ENCODE results near the gene RNF7.
A peak's percentile ranks its signal among the peaks of the same experiment; 100 is the strongest.

RNF7 gene

GRCh38 chr3:141737678-141738021, 448 bp upstream of the RNF7 start:
- Histone ChIP-seq H3K9me3 (ENCODE audit: insufficient read depth, low read length, severe bottlenecking) (no peaks in the 10 kb centered on the region), H3K27me3 (ENCODE audit: insufficient read depth, low read length, poor library complexity) (no peaks in the 10 kb centered on the region), H3K36me3 (ENCODE audit: insufficient read depth, low read length) (peaks cover 22% of the 10 kb centered on the region), H4K20me1 (ENCODE audit: insufficient read depth, low read length) (peaks cover 6% of the 10 kb centered on the region; the same call in 1 of the 2 replicates), H3K79me2 (ENCODE audit: insufficient read depth, low read length) (peaks cover 44% of the 10 kb centered on the region), H2AFZ (ENCODE audit: low read depth, low read length) (peak overlapping the region; percentile 91), H3K4me1 (ENCODE audit: insufficient read depth, low read length) (peaks cover 30% of the 10 kb centered on the region), H3K9ac (ENCODE audit: low read depth, low read length) (peak overlapping the region; percentile 53), H3K4me3 (ENCODE audit: low read depth in 1 of 2, low read length in 2 of 2) (peak overlapping the region; percentile 20 to 82; a peak in 3 of 4 replicates), H3K27ac (ENCODE audit: low read length) (peak overlapping the region; percentile 75), H3K4me2 (ENCODE audit: insufficient read depth, low read length) (peak overlapping the region; percentile 73)
- ATAC-seq (ENCODE audit: insufficient read depth, low read depth) (no peak), DNase-seq (no peak)
- TF ChIP-seq EZH2 (IDR thresholded peaks at IDR 0.05; ENCODE audit: borderline replicate concordance, low read depth, low read length, severe bottlenecking), result no peak
- TF ChIP-seq CTCF (IDR thresholded peaks at IDR 0.05; ENCODE audit: borderline replicate concordance, extremely low read depth, low read length, poor library complexity, severe bottlenecking), result no peak

- peaks cover 57% of the 10 kb centered on the region for H3K79me2 ChIP-seq (ENCODE audit: insufficient read depth, low read length)
- H3K4me2 ChIP-seq (ENCODE audit: insufficient read depth, low read length), result peak overlapping the region; percentile 75
- H3K36me3 ChIP-seq (ENCODE audit: insufficient read depth, low read length), result peaks cover 32% of the 10 kb centered on the region
- H3K4me1 ChIP-seq (ENCODE audit: insufficient read depth, low read length), result peaks cover 30% of the 10 kb centered on the region
- TF ChIP-seq CTCF (IDR thresholded peaks at IDR 0.05; ENCODE audit: borderline replicate concordance, extremely low read depth, low read length, poor library complexity, severe bottlenecking) (peak; percentile 9), EZH2 (IDR thresholded peaks at IDR 0.05; ENCODE audit: borderline replicate concordance, low read depth, low read length, severe bottlenecking) (no peak)
- H3K9me3 ChIP-seq (ENCODE audit: insufficient read depth, low read length, severe bottlenecking), result no peaks in the 10 kb centered on the region
- H2AFZ ChIP-seq (ENCODE audit: low read depth, low read length), result peak overlapping the region; percentile 88
- peaks cover 9% of the 10 kb centered on the region; the same call in 1 of the 2 replicates for H4K20me1 ChIP-seq (ENCODE audit: insufficient read depth, low read length)
- peak overlapping the region; percentile 80 to 82 for H3K4me3 ChIP-seq (ENCODE audit: low read depth in 1 of 2, low read length in 2 of 2)
- peak overlapping the region; percentile 90 for H3K27ac ChIP-seq (ENCODE audit: low read length)
- no peaks in the 10 kb centered on the region for H3K27me3 ChIP-seq (ENCODE audit: insufficient read depth, low read length, poor library complexity)
- ATAC-seq (ENCODE audit: insufficient read depth, low read depth) (peak; percentile 28; the same call in 2 of the 3 replicates), DNase-seq (peak; percentile 33)
- peak overlapping the region; percentile 89 for H3K9ac ChIP-seq (ENCODE audit: low read depth, low read length)
Observed at GRCh38 chr3:141738891-141739363, 829 bp downstream of the RNF7 start.

- DNase-seq (no peak), ATAC-seq (ENCODE audit: insufficient read depth, low read depth) (no peak)
- no peaks in the 10 kb centered on the region for H3K27me3 ChIP-seq (ENCODE audit: insufficient read depth, low read length, poor library complexity)
- peak overlapping the region; percentile 75 for H3K4me2 ChIP-seq (ENCODE audit: insufficient read depth, low read length)
- peaks cover 40% of the 10 kb centered on the region for H3K36me3 ChIP-seq (ENCODE audit: insufficient read depth, low read length)
- peaks cover 30% of the 10 kb centered on the region for H3K4me1 ChIP-seq (ENCODE audit: insufficient read depth, low read length)
- H3K79me2 ChIP-seq (ENCODE audit: insufficient read depth, low read length), result peaks cover 65% of the 10 kb centered on the region
- H2AFZ ChIP-seq (ENCODE audit: low read depth, low read length), result no peak overlapping the region
- H4K20me1 ChIP-seq (ENCODE audit: insufficient read depth, low read length), result peaks cover 17% of the 10 kb centered on the region; the same call in 1 of the 2 replicates
- peak overlapping the region; percentile 80 to 82; a peak in 3 of 4 replicates for H3K4me3 ChIP-seq (ENCODE audit: low read depth in 1 of 2, low read length in 2 of 2)
- peak overlapping the region; percentile 90 for H3K27ac ChIP-seq (ENCODE audit: low read length)
- H3K9ac ChIP-seq (ENCODE audit: low read depth, low read length), result peak overlapping the region; percentile 89
- no peaks in the 10 kb centered on the region for H3K9me3 ChIP-seq (ENCODE audit: insufficient read depth, low read length, severe bottlenecking)
- TF ChIP-seq EZH2 (IDR thresholded peaks at IDR 0.05; ENCODE audit: borderline replicate concordance, low read depth, low read length, severe bottlenecking), result no peak
- no peak for TF ChIP-seq CTCF (IDR thresholded peaks at IDR 0.05; ENCODE audit: borderline replicate concordance, extremely low read depth, low read length, poor library complexity, severe bottlenecking)
Observed at GRCh38 chr3:141739731-141740130, 1.6 kb downstream of the RNF7 start.
